Measurements from ENCODE around the gene SFRP2.

SFRP2 gene

GRCh38 chr4:153784166-153784699, 4.7 kb downstream of the SFRP2 start:
- Histone ChIP-seq H3K4me3 (ENCODE audit: insufficient read depth, low read length, poor library complexity, severe bottlenecking) (no peak overlapping the region), H3K79me2 (ENCODE audit: insufficient read depth, low read length) (no peaks in the 10 kb centered on the region), H3K27me3 (ENCODE audit: low read length) (no peaks in the 10 kb centered on the region), H3K9ac (ENCODE audit: low read length) (no peak overlapping the region), H3K4me2 (ENCODE audit: low read depth, low read length, poor library complexity, severe bottlenecking) (no peak overlapping the region), H3K36me3 (ENCODE audit: low read length) (no peaks in the 10 kb centered on the region), H3K9me2 (replicated peaks; ENCODE audit: insufficient read depth, low read length) (no peaks in the 10 kb centered on the region), H2AFZ (ENCODE audit: low read depth, low read length, severe bottlenecking) (no peak overlapping the region), H3K27ac (ENCODE audit: low read depth, low read length) (no peak overlapping the region), H4K20me1 (ENCODE audit: low read depth, low read length) (no peaks in the 10 kb centered on the region), H3F3A (ENCODE audit: insufficient read depth) (no peaks in the 10 kb centered on the region), H3K9me3 (ENCODE audit: insufficient read depth, low read length) (no peaks in the 10 kb centered on the region)
- TF ChIP-seq EZH2phosphoT487 (conservative IDR thresholded peaks at IDR 0.05; ENCODE audit: low read length) (no peak), CTCF (IDR thresholded peaks at IDR 0.05; ENCODE audit: insufficient read depth, low read length, poor library complexity, severe bottlenecking) (no peak)

- H3K9ac ChIP-seq (ENCODE audit: low read length): no peak overlapping the region
- H4K20me1 ChIP-seq (ENCODE audit: low read depth, low read length): no peaks in the 10 kb centered on the region
- H2AFZ ChIP-seq (ENCODE audit: low read depth, low read length, severe bottlenecking): no peak overlapping the region
- H3K9me3 ChIP-seq (ENCODE audit: insufficient read depth, low read length): no peaks in the 10 kb centered on the region
- H3K36me3 ChIP-seq (ENCODE audit: low read length): no peaks in the 10 kb centered on the region
- H3K79me2 ChIP-seq (ENCODE audit: insufficient read depth, low read length): no peaks in the 10 kb centered on the region
- no peak for TF ChIP-seq CTCF (IDR thresholded peaks at IDR 0.05; ENCODE audit: insufficient read depth, low read length, poor library complexity, severe bottlenecking)
- TF ChIP-seq EZH2phosphoT487 (conservative IDR thresholded peaks at IDR 0.05; ENCODE audit: low read length): no peak
- no peak overlapping the region for H3K27ac ChIP-seq (ENCODE audit: low read depth, low read length)
- no peaks in the 10 kb centered on the region for H3K9me2 ChIP-seq (replicated peaks; ENCODE audit: insufficient read depth, low read length)
- no peak overlapping the region for H3K4me2 ChIP-seq (ENCODE audit: low read depth, low read length, poor library complexity, severe bottlenecking)
- H3F3A ChIP-seq (ENCODE audit: insufficient read depth): no peaks in the 10 kb centered on the region
- H3K4me3 ChIP-seq (ENCODE audit: insufficient read depth, low read length, poor library complexity, severe bottlenecking): no peak overlapping the region
- H3K27me3 ChIP-seq (ENCODE audit: low read length): no peaks in the 10 kb centered on the region
Measured at GRCh38 chr4:153782581-153782980, 6.3 kb downstream of the SFRP2 start.

GRCh38 chr4:153781717-153782416, 7.0 kb downstream of the SFRP2 start:
- no peak overlapping the region for H3K27ac ChIP-seq (ENCODE audit: low read depth, low read length)
- H3K4me2 ChIP-seq (ENCODE audit: low read depth, low read length, poor library complexity, severe bottlenecking): no peak overlapping the region
- no peaks in the 10 kb centered on the region for H3K79me2 ChIP-seq (ENCODE audit: insufficient read depth, low read length)
- H3K9me3 ChIP-seq (ENCODE audit: insufficient read depth, low read length): no peaks in the 10 kb centered on the region
- no peak for TF ChIP-seq CTCF (IDR thresholded peaks at IDR 0.05; ENCODE audit: insufficient read depth, low read length, poor library complexity, severe bottlenecking)
- TF ChIP-seq EZH2phosphoT487 (conservative IDR thresholded peaks at IDR 0.05; ENCODE audit: low read length): no peak
- no peak overlapping the region for H2AFZ ChIP-seq (ENCODE audit: low read depth, low read length, severe bottlenecking)
- no peaks in the 10 kb centered on the region for H3K36me3 ChIP-seq (ENCODE audit: low read length)
- H3K9ac ChIP-seq (ENCODE audit: low read length): no peak overlapping the region
- no peak overlapping the region for H3K4me3 ChIP-seq (ENCODE audit: insufficient read depth, low read length, poor library complexity, severe bottlenecking)
- H3K27me3 ChIP-seq (ENCODE audit: low read length): no peaks in the 10 kb centered on the region
- no peaks in the 10 kb centered on the region for H3F3A ChIP-seq (ENCODE audit: insufficient read depth)
- H3K9me2 ChIP-seq (replicated peaks; ENCODE audit: insufficient read depth, low read length): no peaks in the 10 kb centered on the region
- H4K20me1 ChIP-seq (ENCODE audit: low read depth, low read length): no peaks in the 10 kb centered on the region
